ENCODE measurements around the gene MORN3.
"Not testable (repeated sequence)": the region's sequence is repeated elsewhere in the genome, so short reads cannot be mapped to it uniquely, and the experiment has no call there.

Gene MORN3

GRCh38 chr12:121702944-121703343 is 33.5 kb upstream of the MORN3 start:
- TF ChIP-seq CTCF (conservative IDR thresholded peaks at IDR 0.05; ENCODE audit: low read depth, low read length) = no peak
- DNase-seq (ENCODE audit: low read depth) = no peak
- no peak overlapping the region for H3K4me3 ChIP-seq (ENCODE audit: low read depth, low read length)

DNA sequence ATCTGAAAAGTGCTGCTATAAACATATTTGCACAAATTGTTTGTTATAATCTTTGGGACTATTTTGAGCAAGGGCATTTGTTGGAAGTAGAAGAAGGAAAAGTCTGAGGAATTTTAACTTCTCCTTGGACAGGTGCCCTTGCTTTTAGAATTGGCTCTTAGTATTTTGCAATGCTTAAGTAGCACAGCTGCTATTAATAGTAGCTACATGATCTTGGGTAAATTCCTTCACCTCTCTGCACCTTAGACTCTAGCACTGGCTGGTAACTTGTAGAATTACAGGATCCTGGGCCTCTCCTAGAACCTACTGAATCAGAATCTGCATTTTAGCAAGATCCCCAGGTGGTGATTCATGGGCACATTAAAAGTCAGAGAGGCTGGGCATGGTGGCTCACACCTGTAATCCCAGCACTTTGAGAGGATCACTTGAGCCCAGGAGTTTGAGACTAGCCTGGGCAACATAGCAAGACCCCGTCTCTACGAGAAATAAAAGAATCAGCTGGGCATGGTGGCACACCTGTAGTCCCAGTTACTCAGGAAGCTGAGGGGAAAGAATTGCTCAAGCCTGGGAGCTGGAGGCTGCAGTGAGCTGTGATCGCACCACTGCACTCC is 32.3 kb upstream of the MORN3 start:
- no peak for DNase-seq (ENCODE audit: low read depth)
- no peak overlapping the region for H3K4me3 ChIP-seq (ENCODE audit: low read depth, low read length)
- TF ChIP-seq CTCF (conservative IDR thresholded peaks at IDR 0.05; ENCODE audit: low read depth, low read length) = no peak

DNA sequence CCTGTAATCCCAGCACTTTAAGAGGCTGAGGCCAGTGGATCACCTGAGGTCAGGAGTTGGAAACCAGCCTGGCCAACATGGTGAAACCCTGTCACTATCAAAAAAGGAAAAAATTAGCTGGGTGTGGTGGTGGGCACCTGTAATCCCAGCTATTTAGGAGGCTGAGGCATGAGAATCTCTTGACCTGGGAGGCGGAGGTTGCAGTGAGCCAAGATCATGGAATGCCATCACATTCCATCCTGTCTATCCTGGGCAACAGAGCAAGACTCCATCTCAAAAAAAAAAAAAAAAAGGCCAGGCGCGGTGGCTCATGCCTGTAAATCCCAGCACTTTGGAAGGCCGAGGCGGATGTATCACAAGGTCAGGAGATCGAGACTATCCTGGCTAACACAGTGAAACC is 28.4 kb upstream of the MORN3 start:
- not testable (repeated sequence) for H3K4me3 ChIP-seq (ENCODE audit: low read depth, low read length); DNase-seq (ENCODE audit: low read depth)

DNA sequence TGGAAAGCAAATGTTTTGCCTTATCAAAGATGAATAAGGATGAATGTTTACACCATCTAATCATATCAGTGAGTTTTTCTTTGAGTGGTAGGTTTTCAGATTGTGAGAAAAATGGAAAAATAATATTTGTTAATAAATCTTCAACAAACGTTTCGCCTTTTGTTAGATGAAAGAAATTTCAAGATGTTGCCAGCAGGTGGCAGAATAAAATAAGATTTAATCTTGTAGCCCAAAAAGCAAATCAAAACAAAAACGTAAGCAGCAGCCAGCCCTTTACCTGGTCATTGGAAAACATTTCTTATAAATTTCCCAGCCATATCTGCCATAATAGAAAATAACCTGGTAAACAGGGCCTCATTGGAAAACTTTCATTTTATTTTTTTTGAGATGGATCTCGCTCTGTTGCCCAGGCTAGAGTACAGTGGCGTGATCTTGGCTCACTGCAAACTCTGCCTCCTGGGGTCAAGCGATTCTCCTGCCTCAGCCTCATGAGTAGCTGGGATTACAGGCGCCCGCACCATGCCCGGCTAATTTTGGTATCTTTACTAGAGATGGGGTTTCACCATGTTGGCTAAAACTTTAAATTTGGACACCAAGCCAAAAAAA is 27.7 kb upstream of the MORN3 start:
- peak; percentile 69 for DNase-seq (ENCODE audit: low read depth)
- no peak overlapping the region for H3K4me3 ChIP-seq (ENCODE audit: low read depth, low read length)
- peak; percentile 34 for TF ChIP-seq CTCF (conservative IDR thresholded peaks at IDR 0.05; ENCODE audit: low read depth, low read length)

- no peak for TF ChIP-seq CTCF (conservative IDR thresholded peaks at IDR 0.05; ENCODE audit: low read depth, low read length)
- no peak for DNase-seq (ENCODE audit: low read depth)
- H3K4me3 ChIP-seq (ENCODE audit: low read depth, low read length) = no peak overlapping the region
These were observed 23.8 kb upstream of the MORN3 start for GRCh38 chr12:121693155-121693687.

DNA sequence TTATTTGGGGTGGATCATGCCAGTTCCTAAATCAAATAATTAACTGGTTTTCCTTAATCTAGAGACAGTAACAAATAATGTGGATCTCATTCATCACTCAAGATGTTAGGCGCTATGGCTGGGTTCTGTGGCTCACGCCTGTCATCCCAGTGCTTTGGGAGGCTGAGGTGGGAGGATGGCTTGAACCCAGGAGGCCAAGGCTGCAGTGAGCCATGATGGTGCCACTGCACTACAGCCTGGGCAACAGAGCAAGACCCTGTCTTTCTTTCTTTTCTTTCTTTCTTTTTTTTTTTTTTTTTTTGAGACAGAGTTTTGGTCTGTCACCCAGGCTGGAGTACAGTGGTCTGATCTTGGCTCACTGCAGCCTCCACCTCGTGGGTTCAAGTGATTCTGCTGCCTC is 23.3 kb upstream of the MORN3 start:
- not testable (repeated sequence) for H3K4me3 ChIP-seq (ENCODE audit: low read depth, low read length); DNase-seq (ENCODE audit: low read depth)

DNA sequence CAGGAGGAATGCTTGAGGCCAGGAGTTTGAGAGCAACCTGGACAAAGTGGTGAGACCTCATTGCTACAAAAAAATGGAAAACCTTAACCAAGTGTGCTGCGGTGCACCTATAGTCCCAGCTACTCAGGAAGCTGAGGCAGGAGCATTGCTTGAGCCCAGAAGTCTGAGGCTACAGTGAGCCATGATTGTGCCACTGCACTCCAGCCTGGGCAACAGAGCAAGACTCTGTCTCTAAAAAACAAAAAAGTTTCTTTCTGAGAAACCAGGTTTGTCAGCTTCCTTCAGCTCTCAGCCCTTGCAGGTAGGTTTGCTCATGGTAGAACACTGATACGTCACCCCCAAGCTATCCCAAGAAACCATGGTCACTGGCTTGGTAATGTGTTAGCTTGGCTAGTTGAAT is 20.0 kb upstream of the MORN3 start:
- no peak for DNase-seq (ENCODE audit: low read depth)
- TF ChIP-seq CTCF (conservative IDR thresholded peaks at IDR 0.05; ENCODE audit: low read depth, low read length) = no peak
- no peak overlapping the region for H3K4me3 ChIP-seq (ENCODE audit: low read depth, low read length)

GRCh38 chr12:121688966-121689365 is 19.5 kb upstream of the MORN3 start:
- no peak for TF ChIP-seq CTCF (conservative IDR thresholded peaks at IDR 0.05; ENCODE audit: low read depth, low read length)

DNA sequence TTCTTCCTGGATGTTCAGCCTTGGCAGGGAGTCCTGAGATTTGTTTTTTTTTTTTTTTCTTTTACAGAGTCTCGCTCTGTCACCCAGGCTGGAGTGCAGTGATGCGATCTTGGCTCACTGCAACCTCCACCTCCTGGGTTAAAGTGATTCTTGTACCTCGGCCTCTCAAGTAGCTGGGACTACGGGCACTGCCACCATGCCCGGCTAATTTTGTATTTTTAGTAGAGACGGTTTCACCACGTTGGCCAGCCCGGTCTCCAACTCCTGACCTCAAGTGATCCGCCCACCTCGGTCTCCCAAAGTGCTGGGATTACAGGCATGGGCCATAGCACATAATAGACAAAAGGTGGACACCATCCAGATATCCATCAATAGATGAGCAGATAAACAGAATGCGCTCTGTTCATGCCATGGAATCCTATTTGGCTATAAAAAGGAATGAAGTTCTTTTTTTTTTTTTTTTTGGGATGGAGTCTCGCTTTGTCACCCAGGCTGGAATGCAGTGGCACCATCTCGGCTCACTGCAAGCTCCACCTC is 10.3 kb upstream of the MORN3 start:
- H3K4me3 ChIP-seq (ENCODE audit: low read depth, low read length); DNase-seq (ENCODE audit: low read depth): not testable (repeated sequence)

More at GRCh38 chr12:121688966-121689365, 19.5 kb upstream of the MORN3 start:
- H3K4me3 ChIP-seq (ENCODE audit: low read depth, low read length) = no peak overlapping the region
- DNase-seq (ENCODE audit: low read depth) = no peak

Data from choroid plexus epithelial cell (primary cell).